K562 (cell line): Measurements from ENCODE around the gene LRRC26.

Experiments used
- GABPA ChIP-seq: fragments of 200-800 bp; sonication (Bioruptor generic); conservative IDR thresholded peaks from 2 replicates; pipeline ENCODE4 v1.6.1; 2016; ENCODE audit warnings: low read depth, missing genetic modification characterization, missing compliant biosample characterization
- TF ChIP-seq, protein P1 (sequence below): sonication (generic); formaldehyde crosslinking; IDR thresholded peaks from 2 replicates; pipeline ENCODE4 v1.8.0; 2023; ENCODE audit warnings: mild to moderate bottlenecking, missing genetic modification reagents

DNA sequence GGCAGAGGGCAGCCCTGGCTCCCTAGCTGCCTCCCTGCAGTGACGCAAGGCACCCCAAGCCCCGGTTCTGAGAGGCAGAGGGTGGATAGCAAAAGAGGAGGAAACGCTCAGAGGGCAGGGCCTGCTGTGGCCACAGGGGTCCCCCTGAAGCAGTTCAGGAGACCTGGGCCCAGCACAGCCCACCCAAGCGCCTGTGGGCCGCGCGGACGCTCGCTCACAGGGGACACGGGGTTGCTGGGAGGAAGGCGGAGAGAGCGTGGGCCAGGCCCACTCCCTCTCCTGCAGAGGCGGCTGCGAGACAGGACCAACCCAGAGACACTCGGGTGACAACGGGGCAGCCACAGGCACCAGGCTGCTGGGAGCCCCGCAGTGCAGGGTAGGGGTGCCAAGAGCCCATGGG, 9.9 kb upstream of the LRRC26 start:
- TF ChIP-seq, protein P1, sequence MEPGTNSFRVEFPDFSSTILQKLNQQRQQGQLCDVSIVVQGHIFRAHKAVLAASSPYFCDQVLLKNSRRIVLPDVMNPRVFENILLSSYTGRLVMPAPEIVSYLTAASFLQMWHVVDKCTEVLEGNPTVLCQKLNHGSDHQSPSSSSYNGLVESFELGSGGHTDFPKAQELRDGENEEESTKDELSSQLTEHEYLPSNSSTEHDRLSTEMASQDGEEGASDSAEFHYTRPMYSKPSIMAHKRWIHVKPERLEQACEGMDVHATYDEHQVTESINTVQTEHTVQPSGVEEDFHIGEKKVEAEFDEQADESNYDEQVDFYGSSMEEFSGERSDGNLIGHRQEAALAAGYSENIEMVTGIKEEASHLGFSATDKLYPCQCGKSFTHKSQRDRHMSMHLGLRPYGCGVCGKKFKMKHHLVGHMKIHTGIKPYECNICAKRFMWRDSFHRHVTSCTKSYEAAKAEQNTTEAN (CRISPR knock-in tag) = no peak
- no peak for TF ChIP-seq GABPA (tag)
